ENCODE results near the gene SEC62. TPM values are rescaled to one million over a fixed set of nuclear protein-coding genes. Genes with fewer than 3 reads are reported as not detected.
A peak's percentile ranks its signal among the peaks of the same experiment; 100 is the strongest.

The SEC62 gene
- total RNA-seq, 1 donor from 2014 or later, result 108 TPM

DNA sequence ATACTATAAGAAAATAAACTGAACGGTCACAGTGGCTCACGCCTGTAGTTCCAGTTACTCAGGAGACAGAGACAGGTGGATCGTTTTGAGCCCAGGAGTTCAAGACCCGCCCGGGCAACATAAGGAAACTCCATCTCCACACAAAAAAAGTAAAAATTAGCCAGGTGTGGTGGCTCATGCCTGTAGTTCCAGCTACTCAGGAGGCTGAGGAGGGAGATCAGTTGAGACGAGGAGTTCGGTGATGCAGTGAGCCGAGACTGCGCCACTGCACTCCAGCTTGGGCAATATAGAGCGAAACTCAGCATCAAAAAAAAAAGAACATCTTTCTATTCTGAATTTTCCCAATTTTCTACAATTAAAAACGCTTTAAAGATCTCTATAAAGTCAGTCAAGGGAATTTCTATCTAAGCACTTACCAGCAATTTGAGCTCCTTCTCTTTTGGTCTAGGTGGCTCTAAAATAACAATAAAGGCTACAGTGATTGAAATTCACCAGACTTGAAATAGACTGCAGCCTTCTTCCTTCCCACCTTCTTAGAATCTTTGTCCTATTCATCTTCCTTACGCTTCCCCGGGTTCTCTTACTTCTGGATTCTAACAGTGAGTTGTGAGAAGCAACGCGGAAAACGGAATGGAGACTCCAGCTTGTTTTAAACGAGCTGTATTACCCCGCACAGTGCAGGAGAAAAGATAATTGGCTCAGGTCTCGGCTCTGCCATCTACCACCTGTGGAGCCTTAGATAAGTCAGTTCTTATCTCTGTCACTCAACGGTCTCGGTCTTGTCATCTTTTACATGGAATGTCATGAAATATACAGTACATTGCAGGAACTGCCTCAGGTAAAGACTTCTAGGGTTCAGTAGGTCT is 812 bp upstream of the SEC62 start:
- DNase-seq (ENCODE audit: low spot score in 2 of 2) (peak; percentile 12 to 16), FAIRE-seq (no peak)

DNA sequence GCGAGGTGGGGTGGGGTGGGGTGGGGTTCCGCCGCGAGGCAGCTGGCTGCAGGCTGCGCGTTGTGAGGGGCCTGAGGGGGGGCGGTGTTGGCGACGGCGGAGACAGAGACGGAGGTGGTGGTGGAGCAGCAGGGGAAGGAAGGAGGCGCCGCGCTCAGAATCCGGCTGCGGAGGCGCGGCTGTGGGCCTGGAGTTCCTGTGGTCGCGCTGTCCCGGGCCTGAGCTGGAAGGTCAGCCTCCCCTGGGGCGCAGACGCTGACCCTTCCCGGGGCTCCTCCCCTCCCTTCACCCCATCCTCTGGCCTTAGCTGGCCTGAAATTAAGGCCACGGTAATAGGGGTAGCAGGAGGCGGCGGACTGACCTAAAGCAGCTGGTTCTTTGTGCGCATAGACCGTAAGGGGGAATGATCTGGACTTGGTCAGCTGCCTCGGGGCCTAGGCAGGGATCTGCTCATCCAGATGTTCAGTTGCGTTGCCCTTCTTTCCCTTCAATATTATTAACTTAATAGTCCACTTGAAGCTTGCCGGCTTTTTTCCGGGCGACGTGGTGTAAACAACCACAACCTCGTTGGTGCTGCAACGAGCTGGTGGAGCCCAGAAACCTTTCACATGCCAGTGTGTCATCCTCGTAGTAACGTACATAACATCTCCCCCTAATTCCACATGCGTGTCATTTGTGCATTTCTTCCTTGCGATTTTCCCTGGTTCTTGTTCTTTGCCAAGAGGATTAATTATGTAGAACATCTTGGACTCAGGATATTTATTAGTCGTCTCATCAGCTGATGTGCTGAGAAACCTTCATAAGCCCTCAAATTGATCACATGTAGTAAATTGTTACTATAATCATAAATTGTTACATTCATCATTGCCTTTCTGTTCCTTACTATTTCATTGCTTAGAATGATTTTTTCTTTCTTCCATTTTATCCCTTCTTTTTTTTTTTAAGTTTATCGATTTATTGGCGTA is 626 bp downstream of the SEC62 start:
- peak; percentile 28 to 32 for DNase-seq (ENCODE audit: low spot score in 2 of 2)
- FAIRE-seq, result no peak

DNA sequence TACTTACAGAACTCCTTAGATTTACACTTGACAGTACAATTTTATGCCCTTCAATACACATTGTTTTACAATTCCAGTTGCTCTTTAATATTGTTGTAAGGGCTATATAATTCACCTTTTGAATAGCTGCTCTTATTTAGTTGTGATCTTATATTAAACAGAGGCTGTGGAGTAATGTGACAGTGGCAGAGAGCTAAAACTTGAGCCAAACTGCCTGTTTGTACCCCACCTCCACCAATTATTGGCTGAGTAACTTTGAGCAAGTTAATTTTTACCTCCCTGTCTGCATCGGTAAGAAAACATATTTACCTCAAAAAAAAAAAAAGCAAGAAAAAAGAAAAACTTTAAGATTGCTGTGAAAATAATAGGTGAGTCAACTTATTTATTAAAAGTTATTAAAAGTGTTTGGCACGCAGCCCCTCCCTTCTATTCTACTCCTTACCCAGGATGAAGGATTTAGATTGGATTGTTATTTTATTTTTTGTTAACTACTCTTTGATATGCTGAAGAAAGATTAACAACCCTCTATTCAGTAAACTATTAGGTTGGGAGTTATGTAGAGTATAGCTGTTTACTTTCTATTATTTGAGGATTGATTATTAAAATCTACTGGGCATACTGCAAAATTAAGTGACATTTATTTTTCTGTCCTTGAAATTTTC is 1.7 kb downstream of the SEC62 start:
- DNase-seq (ENCODE audit: low spot score in 2 of 2) (no peak), FAIRE-seq (no peak)

DNA sequence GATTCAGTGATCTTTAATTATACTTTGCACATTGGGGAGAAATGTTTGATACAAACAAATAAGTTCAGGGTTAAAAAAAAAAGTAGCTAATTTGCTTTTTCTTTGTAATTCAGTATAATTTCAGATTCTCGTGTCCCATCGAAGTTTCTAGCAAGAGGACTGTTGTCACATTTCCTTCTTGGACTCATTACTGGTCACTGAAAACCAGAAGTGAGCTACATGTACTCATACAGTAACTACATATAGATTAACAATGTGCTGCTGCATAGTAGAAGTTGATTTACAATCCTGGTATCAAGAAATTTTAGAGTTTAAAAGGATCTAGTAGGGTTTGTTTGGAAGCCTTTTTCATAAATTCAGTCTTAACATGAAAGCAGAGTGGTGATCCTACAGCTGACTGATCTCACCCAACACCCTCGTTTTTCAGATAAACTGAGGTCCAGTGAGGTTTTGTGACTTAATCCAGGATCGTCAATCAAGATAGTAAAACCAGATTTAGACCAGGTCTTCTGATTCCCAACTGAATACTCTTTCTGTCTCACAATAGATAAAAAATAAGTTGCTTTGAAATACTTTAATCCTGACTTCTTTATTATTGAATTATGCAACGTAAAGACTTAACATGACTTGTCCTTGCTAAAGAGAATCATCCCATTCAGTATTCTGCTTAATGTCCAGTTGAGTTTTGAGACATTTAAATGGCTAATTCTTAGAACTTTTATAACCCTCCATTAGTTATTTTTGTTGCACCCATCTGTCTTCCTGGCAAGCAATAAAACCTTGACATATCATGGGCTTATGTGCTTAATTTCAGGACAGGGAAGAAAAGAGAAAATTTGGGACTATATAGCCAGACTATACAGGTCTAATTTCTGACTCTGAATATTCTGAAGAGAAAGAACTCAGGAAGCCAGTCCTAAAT is 2.8 kb downstream of the SEC62 start:
- no peak for FAIRE-seq
- DNase-seq (ENCODE audit: low spot score in 2 of 2), result no peak

DNA sequence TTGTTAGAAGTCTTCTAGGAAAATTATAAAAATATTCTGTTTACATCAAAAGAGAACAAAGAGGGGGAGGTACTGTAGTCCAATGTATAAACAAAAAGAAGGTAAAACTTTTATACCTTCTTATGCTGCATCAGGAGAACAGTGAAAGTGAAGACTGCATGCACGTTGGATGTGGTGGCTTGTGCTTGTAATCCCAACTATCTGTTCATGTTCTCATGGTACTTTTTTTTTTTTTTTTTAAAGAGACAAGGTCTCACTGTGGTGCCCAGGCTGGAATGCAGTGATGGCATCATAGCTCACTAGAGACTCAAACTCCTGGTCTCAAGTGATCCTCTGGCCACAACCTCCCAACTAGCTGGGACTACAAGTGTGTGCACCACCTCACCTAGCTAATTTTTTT is 4.2 kb downstream of the SEC62 start:
- FAIRE-seq (no peak), DNase-seq (ENCODE audit: low spot score in 2 of 2) (no peak)

DNA sequence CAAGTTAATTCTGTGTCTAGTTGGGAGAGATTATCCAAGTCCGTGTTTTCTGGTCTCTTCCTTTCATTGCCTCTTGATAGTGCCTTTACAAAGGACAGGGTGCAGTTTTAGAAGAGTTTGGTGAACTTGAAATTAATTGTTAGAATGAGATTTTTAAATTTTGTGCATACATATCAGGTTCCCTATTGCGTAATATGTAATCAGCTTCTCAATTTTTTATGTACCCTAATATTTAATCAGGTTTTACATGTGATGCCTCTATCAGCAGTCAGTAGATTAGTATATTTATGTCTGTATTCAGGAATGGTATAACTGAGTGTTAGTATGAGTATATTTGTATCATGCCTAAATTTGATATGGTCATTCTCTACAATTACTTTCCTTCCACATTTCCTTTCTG is 4.9 kb downstream of the SEC62 start:
- DNase-seq (ENCODE audit: low spot score in 2 of 2) (no peak), FAIRE-seq (no peak)

DNA sequence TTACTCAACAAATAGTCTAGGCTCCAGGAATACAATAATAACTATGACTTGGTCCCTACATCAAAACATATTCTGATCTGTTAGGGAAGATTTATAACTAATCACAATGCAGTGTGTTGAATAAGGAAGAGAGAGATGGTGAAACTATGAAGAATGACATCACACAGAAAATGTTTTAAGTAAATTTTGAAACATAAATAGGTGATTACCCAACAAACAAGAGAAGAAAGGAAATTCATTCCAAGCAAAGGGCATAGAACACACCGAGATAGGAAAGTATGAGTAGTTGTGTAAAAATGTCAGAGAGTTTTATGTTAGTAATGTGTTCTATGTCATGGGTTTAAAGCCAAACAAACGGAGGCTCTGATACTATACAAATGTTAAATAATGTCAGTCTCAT is 13.4 kb downstream of the SEC62 start:
- no peak for DNase-seq (ENCODE audit: low spot score in 2 of 2)
- FAIRE-seq, result peak; percentile 10

DNA sequence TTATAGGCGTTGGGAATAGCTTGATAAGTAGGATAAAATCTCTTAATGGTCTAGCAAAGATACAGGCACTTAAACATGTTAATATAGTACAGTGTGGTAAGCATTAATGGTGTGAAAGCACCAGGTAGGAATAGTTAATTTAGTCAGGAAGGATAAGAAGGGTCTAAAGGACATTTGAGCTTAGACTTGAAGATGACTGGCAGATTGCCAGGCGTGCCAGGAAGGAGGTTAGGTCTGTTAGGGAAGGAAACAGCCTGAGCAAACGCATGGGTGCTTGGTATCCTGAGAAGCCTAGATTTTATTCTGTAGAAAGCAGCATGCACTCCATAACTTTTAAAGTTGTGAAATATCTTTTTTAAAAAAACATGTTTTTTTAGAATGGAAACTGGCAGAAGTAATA is 17.7 kb downstream of the SEC62 start:
- FAIRE-seq (no peak), DNase-seq (ENCODE audit: low spot score in 2 of 2) (no peak)

DNA sequence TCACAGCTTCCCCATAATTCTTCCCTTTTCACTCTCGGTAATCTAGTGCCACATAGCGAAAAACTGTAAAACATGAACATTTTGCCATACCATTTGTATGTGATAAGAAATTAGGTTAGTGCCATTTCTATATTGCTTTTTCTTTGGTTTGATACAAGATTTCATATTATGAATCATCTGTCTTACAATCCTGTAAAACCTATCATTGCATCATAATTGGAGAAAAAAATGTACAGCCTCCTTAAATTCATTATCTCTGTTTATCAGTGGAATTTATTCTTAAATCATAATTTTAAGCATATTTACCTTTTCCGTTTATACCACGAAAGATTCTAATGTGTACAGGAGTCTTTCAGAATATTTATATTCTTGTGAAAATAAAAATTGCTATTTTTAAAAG is 23.8 kb downstream of the SEC62 start:
- FAIRE-seq (peak; percentile 10), DNase-seq (ENCODE audit: low spot score in 2 of 2) (no peak)

DNA sequence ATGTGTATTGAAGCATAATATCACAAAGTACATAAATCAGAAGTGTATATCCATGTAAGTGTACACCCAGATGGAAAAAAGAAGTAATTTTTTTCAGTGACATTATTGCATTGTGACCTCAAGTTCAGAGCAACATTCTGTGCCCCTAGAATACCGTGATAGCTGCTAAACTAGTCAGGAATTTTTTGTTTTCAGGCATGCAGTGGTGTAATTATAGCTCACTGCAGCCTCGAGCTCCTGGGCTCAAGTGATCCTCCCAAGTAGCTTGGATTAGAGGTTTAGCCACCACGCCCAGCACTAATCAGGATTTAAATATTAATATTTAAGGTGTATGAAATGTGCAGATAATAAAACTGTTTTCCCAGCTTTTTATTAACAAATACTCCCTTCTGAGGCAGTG is 25.5 kb downstream of the SEC62 start:
- FAIRE-seq (no peak), DNase-seq (ENCODE audit: low spot score in 2 of 2) (no peak)

DNA sequence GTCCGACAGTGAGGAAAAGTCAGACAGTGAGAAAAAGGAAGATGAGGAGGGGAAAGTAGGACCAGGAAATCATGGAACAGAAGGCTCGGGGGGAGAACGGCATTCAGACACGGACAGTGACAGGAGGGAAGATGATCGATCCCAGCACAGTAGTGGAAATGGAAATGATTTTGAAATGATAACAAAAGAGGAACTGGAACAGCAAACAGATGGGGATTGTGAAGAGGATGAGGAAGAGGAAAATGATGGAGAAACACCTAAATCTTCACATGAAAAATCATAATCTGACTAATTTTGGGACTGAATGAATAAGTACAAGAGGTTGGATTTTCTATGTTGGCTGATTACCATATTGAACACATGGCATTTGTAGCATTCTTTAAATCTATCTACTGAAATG is 26.2 kb downstream of the SEC62 start:
- no peak for DNase-seq (ENCODE audit: low spot score in 2 of 2)
- FAIRE-seq, result no peak

DNA sequence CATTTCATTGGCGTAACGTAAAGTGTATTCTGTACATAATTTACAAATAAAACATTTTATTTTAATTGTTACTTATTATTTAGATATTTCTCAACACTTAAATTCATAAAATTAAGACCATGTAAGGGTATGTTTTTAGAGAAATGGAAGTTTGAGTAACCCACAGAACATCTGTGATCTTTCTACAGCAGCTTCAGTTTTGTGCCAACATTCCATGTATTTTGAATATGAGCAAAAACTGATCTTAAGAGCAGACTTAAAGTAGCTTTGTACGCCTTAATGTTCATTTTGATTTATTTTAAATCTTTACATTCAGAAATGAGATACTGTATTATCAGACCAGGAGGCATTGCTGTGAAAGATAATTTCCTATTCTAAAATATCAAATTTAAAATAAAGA is 27.2 kb downstream of the SEC62 start:
- DNase-seq (ENCODE audit: low spot score in 2 of 2), result no peak
- no peak for FAIRE-seq

DNA sequence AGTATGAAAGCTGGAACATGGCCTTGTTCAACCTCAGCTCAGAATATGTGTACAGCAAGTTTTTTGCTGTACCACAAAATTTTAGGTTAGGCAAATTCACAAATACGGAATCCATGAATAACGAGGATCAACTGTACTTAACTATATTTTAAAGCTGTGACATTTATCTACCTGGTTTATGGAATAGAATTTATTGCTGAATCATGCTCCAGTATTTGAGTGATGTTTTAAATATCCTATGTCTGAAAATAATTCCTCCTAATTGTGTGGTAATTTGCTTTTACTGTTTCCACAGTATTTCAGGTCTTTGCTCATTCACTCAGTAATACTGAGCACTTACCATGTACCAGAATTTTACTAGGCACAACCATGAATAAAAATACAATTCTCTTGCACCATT is 29.5 kb downstream of the SEC62 start:
- FAIRE-seq, result no peak
- no peak for DNase-seq (ENCODE audit: low spot score in 2 of 2)

DNA sequence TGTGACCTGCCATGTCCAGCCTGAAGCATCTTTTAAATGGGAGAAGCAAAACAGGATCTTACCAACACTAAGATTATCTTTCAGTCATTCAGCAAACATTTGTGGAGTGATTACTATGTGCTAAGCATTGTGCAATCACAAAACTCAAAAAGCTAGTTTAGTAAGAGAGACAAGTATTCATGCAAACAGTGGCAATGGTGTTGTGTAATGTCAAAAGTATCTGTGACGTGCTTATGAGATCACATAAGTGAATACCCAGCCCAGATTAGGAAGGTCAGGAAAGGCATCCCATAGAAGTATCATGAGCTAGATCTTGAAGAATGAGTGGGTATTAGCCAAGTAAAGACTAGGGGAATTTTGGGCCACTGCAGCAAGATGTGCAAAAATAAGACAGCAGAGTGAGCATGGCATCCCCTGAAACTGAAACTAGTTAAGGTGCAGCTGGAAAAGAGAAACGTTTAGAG is 32.1 kb downstream of the SEC62 start:
- FAIRE-seq, result no peak

DNA sequence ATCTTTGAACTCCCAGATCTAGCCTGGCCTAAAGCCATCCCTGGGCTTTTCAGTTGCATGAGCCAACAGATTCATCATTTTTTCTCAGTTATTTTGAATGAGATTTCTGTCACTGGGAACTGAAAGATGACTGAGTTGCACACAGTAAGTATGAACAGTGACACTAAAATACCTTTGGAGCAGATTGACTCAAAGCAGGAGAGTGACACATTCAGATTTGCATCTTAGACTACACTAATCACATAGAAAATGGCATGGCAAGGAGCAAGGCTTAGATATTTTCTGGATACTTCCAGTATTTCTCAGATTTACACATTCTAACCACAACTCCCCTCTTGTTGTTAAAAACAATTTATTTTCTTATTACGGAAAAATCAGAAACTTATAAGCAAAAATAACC is 32.8 kb downstream of the SEC62 start:
- no peak for DNase-seq (ENCODE audit: low spot score in 2 of 2)
- no peak for FAIRE-seq

More for the DNA sequence above, 32.1 kb downstream of the SEC62 start:
- DNase-seq (ENCODE audit: low spot score in 2 of 2), result no peak

DNA sequence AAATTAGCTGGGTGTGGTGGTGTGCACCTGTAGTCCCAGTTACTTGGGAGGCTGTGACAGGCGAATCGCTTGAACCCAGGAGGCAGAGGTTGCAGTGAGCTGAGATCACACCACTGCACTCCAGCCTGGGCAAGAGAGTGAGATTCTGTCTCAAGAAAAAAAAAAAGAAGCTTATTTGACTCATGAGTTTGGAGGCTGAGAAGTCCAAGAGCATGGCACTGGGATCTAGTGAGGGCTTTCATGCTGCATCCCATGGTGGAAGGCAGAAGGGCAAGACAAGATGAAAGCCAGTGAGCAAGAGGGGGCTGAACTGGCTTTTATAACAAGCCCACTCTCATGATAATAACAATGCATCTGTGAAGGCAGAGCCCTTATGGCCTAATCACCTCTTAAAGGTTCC is 33.4 kb downstream of the SEC62 start:
- FAIRE-seq (no peak), DNase-seq (ENCODE audit: low spot score in 2 of 2) (no peak)

DNA sequence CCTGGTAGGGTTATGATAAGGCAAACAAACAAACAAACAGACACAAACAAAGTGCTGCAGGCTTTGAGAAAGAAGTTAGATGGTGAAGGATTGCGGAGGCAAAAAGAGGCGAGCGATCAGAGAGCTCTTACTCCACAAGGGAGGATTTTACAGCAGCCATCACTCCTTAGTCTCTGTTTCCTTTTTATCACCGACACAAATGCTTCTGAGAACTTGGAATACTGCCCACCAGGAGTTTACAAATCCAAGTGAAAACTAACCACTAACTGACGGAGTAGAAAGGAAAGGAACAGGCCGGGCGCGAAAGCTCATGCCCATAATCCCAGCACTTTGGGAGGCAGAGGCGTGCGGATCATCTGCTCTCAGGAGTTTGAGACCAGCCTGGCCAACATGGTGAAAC is 35.6 kb downstream of the SEC62 start:
- no peak for DNase-seq (ENCODE audit: low spot score in 2 of 2)
- no peak for FAIRE-seq

DNA sequence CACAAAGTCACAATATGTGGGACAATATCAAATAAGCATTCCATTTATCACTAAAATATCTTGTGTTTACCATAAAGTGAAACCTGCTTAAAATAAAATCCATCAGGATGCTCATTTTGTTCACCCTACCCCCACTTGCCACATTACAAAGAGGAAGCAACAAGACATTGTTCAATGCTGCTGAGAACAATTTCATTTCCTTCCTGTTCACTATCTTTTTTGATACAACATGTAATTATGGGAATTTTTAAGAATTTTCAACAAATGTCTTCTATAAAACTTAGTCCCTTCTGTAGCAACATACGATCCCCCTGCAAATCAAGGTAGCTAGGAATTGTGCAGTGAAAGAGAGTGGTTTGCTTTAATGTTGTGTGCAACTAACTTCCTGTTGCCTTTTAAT is 36.3 kb downstream of the SEC62 start:
- FAIRE-seq (no peak), DNase-seq (ENCODE audit: low spot score in 2 of 2) (no peak)

DNA sequence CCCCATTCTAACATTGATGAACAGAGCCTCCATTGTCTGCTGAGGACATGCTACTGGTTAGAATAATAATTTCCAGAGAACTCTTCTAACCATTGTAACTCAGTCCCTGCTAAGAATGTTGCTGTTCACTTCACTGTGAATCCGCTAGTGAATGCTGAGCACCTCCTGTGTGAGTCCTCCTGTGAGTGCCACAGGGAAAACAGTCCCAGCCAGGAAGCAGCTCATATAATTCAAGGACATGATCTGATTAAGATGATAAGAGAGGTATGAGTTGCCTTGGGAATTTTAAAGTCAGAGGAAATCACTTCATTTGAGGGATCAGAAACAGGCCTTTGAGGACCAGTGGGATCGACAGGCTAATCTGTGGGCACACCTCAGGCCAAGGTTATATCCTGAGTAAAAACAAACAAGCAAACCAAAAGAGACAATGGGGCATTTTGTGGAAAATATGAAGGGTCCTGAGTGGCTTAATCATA is 37.3 kb downstream of the SEC62 start:
- FAIRE-seq (no peak), DNase-seq (ENCODE audit: low spot score in 2 of 2) (no peak)

Data from frontal cortex (tissue), 4 donors.